Measurements from ENCODE around the gene ZCCHC9.
"Not testable (repeated sequence)": the region's sequence is repeated elsewhere in the genome, so short reads cannot be mapped to it uniquely, and the experiment has no call there.

ZCCHC9 gene

DNA sequence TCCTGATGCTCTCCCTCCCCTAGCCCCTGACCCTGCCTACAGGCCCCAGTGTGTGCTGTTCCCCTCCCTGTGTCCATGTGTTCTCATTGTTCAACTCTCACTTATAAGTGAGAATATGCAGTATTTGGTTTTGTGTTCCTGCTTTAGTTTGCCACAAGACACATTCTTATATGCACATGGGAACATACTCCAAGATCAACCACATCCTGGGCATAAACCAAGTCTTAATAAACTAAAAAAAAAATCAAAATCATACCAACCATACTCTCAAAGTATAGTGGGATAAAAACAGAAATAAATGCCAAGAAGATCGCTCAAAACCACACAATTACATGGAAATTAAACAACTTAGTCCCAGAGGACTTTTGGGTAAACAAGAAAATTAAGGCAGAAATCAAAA, 11.2 kb upstream of the ZCCHC9 start:
- TF ChIP-seq, protein P1, sequence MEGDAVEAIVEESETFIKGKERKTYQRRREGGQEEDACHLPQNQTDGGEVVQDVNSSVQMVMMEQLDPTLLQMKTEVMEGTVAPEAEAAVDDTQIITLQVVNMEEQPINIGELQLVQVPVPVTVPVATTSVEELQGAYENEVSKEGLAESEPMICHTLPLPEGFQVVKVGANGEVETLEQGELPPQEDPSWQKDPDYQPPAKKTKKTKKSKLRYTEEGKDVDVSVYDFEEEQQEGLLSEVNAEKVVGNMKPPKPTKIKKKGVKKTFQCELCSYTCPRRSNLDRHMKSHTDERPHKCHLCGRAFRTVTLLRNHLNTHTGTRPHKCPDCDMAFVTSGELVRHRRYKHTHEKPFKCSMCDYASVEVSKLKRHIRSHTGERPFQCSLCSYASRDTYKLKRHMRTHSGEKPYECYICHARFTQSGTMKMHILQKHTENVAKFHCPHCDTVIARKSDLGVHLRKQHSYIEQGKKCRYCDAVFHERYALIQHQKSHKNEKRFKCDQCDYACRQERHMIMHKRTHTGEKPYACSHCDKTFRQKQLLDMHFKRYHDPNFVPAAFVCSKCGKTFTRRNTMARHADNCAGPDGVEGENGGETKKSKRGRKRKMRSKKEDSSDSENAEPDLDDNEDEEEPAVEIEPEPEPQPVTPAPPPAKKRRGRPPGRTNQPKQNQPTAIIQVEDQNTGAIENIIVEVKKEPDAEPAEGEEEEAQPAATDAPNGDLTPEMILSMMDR (conservative IDR thresholded peaks at IDR 0.05; ENCODE audit: low read depth, low read length), result no peak
- no peaks in the 10 kb centered on the region for H3K27me3 ChIP-seq (ENCODE audit: insufficient read depth, low read depth)
- no peaks in the 10 kb centered on the region for H4K20me1 ChIP-seq (ENCODE audit: insufficient read depth)
- H3K27ac ChIP-seq, result no peak overlapping the region
- H3K4me3 ChIP-seq (IDR thresholded peaks at IDR 0.05; ENCODE audit: insufficient read depth, low read depth, low read length), result no peak overlapping the region
- no peaks in the 10 kb centered on the region for H3K79me2 ChIP-seq (ENCODE audit: insufficient read depth, low read depth)
- H3K4me1 ChIP-seq (ENCODE audit: low read depth, poor library complexity, severe bottlenecking), result no peaks in the 10 kb centered on the region
- no peak overlapping the region for H2AFZ ChIP-seq (ENCODE audit: low read depth)
- no peak overlapping the region for H3K4me2 ChIP-seq
- H3K36me3 ChIP-seq (ENCODE audit: insufficient read depth), result no peaks in the 10 kb centered on the region
- no peak overlapping the region for H3K9ac ChIP-seq

DNA sequence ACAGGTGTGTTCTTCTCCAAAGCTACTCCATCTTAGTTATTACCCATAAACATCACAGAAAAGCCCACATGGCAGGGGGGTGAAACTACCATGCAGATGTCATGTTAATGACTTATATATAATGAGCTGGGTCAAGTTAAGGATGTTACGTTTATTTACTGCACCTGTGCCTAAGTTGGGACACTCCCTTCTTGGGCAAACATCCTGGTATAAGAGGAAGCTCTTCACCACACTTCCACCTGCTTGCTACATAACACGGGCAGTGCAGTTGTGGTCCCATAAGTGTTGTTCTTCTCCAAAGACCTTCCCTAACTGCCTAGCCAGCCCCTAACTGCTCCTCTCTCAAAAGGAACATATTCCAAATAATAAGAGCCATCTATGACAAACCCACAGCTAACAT, 9.3 kb upstream of the ZCCHC9 start:
- no peaks in the 10 kb centered on the region for H3K36me3 ChIP-seq (ENCODE audit: insufficient read depth)
- TF ChIP-seq, protein P1 (conservative IDR thresholded peaks at IDR 0.05; ENCODE audit: low read depth, low read length), result no peak
- H3K4me1 ChIP-seq (ENCODE audit: low read depth, poor library complexity, severe bottlenecking), result no peaks in the 10 kb centered on the region
- no peak overlapping the region for H3K4me2 ChIP-seq
- H3K4me3 ChIP-seq (IDR thresholded peaks at IDR 0.05; ENCODE audit: insufficient read depth, low read depth, low read length), result no peak overlapping the region
- H3K27me3 ChIP-seq (ENCODE audit: insufficient read depth, low read depth), result no peaks in the 10 kb centered on the region
- H3K9ac ChIP-seq, result no peak overlapping the region
- H2AFZ ChIP-seq (ENCODE audit: low read depth), result no peak overlapping the region
- no peaks in the 10 kb centered on the region for H4K20me1 ChIP-seq (ENCODE audit: insufficient read depth)
- no peak overlapping the region for H3K27ac ChIP-seq
- H3K79me2 ChIP-seq (ENCODE audit: insufficient read depth, low read depth), result no peaks in the 10 kb centered on the region

DNA sequence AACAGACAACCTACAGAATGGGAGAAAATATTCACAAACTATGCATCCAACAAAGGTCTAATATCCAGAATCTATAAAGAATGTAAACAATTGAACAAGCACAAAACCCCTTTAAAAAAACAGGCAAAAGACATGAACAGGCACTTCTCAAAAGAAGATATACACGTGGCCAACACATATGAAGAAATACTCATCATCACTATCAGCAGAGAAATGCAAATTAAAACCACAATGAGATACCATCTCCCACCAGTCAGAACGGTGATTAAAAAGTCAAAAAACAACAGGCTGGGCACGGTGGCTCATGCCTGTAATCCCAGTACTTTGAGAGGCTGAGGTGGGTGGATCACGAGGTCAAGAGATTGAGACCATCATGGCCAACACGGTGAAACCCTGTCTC, 7.4 kb upstream of the ZCCHC9 start:
- not testable (repeated sequence) for H3K36me3 ChIP-seq (ENCODE audit: insufficient read depth); H3K9ac ChIP-seq; H2AFZ ChIP-seq (ENCODE audit: low read depth); H3K27me3 ChIP-seq (ENCODE audit: insufficient read depth, low read depth); H4K20me1 ChIP-seq (ENCODE audit: insufficient read depth); H3K27ac ChIP-seq; H3K4me2 ChIP-seq; H3K79me2 ChIP-seq (ENCODE audit: insufficient read depth, low read depth); H3K4me3 ChIP-seq (IDR thresholded peaks at IDR 0.05; ENCODE audit: insufficient read depth, low read depth, low read length)
- peaks cover 13% of the 10 kb centered on the region for H3K4me1 ChIP-seq (ENCODE audit: low read depth, poor library complexity, severe bottlenecking)

DNA sequence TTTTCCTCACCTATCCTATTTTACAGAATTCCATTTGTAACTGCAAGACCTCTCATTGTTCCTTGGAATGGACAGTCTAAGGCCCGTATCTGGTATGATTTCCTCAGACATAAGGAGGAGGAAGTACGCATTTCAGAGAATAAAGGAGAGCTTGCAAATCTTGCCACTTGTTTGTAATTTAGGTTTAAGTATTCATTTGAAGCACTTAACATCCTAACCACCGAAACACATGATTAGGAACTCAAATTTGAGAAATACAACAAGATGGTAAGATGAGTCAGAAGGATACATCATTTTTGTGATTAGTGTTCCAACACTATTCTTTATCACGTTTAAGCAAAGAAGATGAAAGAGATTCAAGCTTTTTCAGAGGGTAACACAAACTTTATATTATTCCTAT, 3.9 kb upstream of the ZCCHC9 start:
- H3K9ac ChIP-seq, result no peak overlapping the region

DNA sequence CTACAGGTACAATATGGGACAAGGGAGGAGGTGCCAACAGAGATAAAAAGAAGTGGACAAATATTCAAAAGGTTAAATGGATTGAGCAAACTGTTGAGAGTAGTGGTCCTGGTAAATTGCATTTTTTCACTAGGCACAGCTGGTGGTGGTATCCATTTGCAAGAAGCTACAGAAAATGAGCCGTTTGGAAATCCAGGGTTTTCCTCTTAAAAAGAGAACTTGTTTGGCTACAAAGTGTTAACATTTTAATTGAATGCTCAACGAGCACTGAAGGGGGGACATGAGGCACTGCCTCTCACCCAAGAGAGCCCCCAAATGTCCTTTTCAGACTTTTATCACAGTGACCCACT, 491 bp upstream of the ZCCHC9 start:
- peak overlapping the region; percentile 35; the same call in 1 of the 2 replicates for H3K4me2 ChIP-seq
- H3K36me3 ChIP-seq (ENCODE audit: insufficient read depth), result no peaks in the 10 kb centered on the region
- peak overlapping the region; percentile 42; the same call in 1 of the 2 replicates for H3K27ac ChIP-seq
- no peaks in the 10 kb centered on the region for H4K20me1 ChIP-seq (ENCODE audit: insufficient read depth)
- H3K9ac ChIP-seq, result peak overlapping the region; percentile 56; the same call in 1 of the 2 replicates
- TF ChIP-seq, protein P1 (conservative IDR thresholded peaks at IDR 0.05; ENCODE audit: low read depth, low read length), result no peak
- no peaks in the 10 kb centered on the region for H3K27me3 ChIP-seq (ENCODE audit: insufficient read depth, low read depth)
- H3K79me2 ChIP-seq (ENCODE audit: insufficient read depth, low read depth), result no peaks in the 10 kb centered on the region
- peaks cover 25% of the 10 kb centered on the region for H3K4me1 ChIP-seq (ENCODE audit: low read depth, poor library complexity, severe bottlenecking)
- peak overlapping the region; percentile 80 for H2AFZ ChIP-seq (ENCODE audit: low read depth)
- no peak overlapping the region for H3K4me3 ChIP-seq (IDR thresholded peaks at IDR 0.05; ENCODE audit: insufficient read depth, low read depth, low read length)

More for the DNA sequence above, 3.9 kb upstream of the ZCCHC9 start:
- H3K27me3 ChIP-seq (ENCODE audit: insufficient read depth, low read depth), result no peaks in the 10 kb centered on the region
- no peaks in the 10 kb centered on the region for H4K20me1 ChIP-seq (ENCODE audit: insufficient read depth)
- no peak overlapping the region for H2AFZ ChIP-seq (ENCODE audit: low read depth)
- TF ChIP-seq, protein P1 (conservative IDR thresholded peaks at IDR 0.05; ENCODE audit: low read depth, low read length), result no peak
- peaks cover 25% of the 10 kb centered on the region for H3K4me1 ChIP-seq (ENCODE audit: low read depth, poor library complexity, severe bottlenecking)
- H3K4me3 ChIP-seq (IDR thresholded peaks at IDR 0.05; ENCODE audit: insufficient read depth, low read depth, low read length), result no peak overlapping the region
- no peaks in the 10 kb centered on the region for H3K79me2 ChIP-seq (ENCODE audit: insufficient read depth, low read depth)
- no peak overlapping the region for H3K4me2 ChIP-seq
- H3K27ac ChIP-seq, result no peak overlapping the region
- no peaks in the 10 kb centered on the region for H3K36me3 ChIP-seq (ENCODE audit: insufficient read depth)

Data from KMS-11 (cell line).